Activated CD8-positive, alpha-beta memory T cell treated with anti-CD3 and anti-CD28 coated beads for 36 hours (primary cell): ENCODE results near the gene UTF1. TPM values are rescaled to one million over a fixed set of nuclear protein-coding genes. Genes with fewer than 3 reads are reported as not detected.
"Not testable (repeated sequence)": the region's sequence is repeated elsewhere in the genome, so short reads cannot be mapped to it uniquely, and the experiment has no call there.

Source experiments
- CTCF ChIA-PET: fragments of 350-600 bp; sonication (Branson Sonifier 250); formaldehyde crosslinking; loops from one replicate; lab custom pipeline; 2021; ENCODE audit warnings: antibody characterized with exemption; lab: Charles Lee
- POLR2A ChIA-PET: fragments of 350-600 bp; sonication (Branson Sonifier 250); formaldehyde crosslinking; loops from one replicate; lab custom pipeline; 2021; ENCODE audit warnings: antibody characterized with exemption; lab: Charles Lee
- total RNA-seq, 2 experiments: library from RNA; stranded (reverse); gene quantifications; one replicate each; pipeline ENCODE4 v1.2.3, GENCODE V29; 2021

Gene UTF1
- total RNA-seq, 2 experiments from 2014 or later = not detected

- CTCF ChIA-PET = no interaction called here
- POLR2A ChIA-PET = no interaction called here
These were observed 24.6 kb downstream of the UTF1 start for GRCh38 chr10:133254421-133255120.

DNA sequence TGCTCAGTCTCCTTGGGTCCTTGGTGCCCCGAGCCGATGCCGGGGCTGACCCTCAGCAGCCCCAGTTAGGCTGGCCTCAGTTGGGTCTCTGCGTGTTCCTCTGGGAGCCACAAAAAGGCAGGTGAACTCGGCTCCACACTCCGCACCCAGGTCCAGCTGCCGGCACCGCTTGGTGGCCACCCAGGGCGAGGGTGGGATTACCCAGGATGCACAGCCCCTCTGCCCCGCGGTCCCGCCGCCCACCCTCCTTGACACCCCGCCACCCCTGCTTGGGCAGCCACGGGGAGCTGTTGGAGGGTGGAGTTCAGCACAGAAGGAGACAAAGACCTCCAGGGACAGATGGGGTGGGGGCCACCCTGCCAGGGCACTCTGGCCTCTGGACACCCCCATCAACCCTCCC, 25.3 kb downstream of the UTF1 start:
- ChIA-PET POLR2A (no interaction called here), CTCF (no interaction called here)

DNA sequence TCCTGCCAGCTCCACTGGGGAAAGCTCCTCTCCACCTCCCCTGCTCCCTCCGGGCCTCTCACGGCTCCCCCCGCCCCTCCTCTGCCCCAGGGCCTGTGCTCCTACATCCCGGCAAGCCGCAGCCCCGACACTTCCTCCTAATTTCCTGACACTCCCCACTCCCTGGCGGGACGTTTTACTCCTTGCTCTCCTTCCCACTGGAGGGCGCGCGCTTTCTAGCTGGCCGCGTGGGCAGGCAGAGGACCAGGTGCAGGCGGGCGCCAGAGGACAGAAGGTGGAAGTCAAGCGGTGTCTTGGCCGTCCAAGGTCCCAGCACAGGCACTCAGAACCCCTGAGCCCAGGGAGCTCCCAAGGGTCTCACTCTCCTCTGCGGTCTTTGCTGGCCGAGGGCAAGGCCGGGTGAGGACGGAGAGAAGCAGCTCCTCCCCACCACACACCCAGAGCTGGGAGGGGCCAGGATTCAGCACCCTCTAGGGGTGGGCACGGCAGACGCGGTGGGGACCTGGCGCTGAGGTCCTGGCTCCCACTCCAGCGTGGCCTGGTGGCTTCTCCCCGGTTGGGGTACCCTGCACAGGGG, 27.6 kb downstream of the UTF1 start:
- ChIA-PET CTCF (interaction anchor here (0.7 to 4.2 kb wide), 7 partner anchors 15 to 143 kb away, joined by 3 to 25 read pairs (median 4); no protein-coding TSS in a partner anchor), POLR2A (interaction anchor here (0.6 to 8.4 kb wide), 2 partner anchors 17 to 18 kb away, joined by 5 to 111 read pairs; partner anchors contain the start of gene ADAM8)

GRCh38 chr10:133258066-133258817, 28.2 kb downstream of the UTF1 start:
- CTCF ChIA-PET = interaction anchor here (1.1 to 4.2 kb wide), 5 partner anchors 16 to 49 kb away, joined by 3 to 25 read pairs (median 4); no protein-coding TSS in a partner anchor
- POLR2A ChIA-PET = interaction anchor here (8.4 kb wide), 1 partner anchor 17 kb away, joined by 111 read pairs; the partner anchor contains the start of gene ADAM8

DNA sequence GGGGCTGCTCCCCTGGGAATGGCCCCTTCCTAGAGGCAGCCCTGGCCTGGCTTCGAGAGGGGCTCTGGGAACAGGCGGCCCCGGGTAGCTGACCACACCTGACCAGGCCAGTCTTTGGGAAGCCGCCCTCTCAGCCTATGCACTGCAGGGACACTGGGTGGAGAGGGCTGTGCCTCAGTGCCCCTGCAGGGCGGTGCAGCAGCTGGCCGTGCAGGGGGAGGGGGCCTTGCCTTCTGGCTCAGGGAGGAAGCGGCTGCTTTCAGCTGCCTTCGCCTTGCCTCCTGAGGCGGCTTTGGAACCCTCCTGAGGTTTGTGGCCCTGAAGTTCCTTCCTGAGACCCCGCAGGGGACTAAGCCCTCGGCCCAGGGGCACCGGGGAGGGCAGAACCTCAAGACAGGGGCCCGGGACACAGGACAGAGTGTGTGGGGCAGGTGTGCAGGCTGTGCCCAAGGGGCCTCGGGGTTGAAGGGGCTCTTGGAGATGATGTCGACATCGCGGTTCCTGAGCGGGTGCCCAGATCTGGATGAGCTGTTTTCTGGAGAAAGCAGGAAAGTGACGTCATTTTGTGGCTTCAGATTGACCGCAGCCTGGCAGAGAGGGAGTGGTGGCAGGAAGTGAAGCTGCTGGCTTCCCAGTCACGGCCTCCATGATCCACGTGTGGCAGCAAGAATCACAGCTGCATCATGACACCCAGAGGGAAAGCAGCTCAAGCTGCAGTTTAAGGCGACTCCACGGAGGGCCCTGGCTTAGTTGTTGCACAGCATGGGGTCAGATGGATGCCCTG, 29.0 kb downstream of the UTF1 start:
- ChIA-PET POLR2A (interaction anchor here (0.7 to 8.4 kb wide), 3 partner anchors 16 to 131 kb away, joined by 3 to 111 read pairs (median 3); partner anchors contain the start of genes ADAM8 and FUOM), CTCF (interaction anchor here (0.8 to 4.2 kb wide), 5 partner anchors 17 to 48 kb away, joined by 3 to 25 read pairs (median 4); no protein-coding TSS in a partner anchor)

DNA sequence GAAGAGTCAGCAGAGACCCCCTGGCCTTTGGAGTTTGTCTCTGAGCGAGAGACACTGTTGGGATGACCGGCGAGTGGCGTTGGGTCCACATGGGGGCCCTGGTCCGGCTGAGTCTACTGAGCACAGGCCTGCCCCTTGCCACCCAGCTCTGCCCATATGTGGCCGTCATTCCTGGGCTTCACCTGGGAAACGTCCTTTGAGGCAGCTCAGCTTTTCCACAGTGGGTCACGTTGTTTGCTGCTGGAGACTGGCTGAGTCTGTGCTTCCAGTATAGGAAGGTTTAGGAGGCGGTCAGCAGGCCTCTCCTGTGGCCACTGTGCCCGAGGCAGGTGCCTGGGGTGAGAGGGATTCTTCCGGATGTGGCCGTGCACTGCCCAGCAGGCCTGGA, 29.6 kb downstream of the UTF1 start:
- POLR2A ChIA-PET = interaction anchor here (0.8 to 8.4 kb wide), 2 partner anchors 16 to 98 kb away, joined by 3 to 111 read pairs; partner anchors contain the start of genes ADAM8 and FUOM
- CTCF ChIA-PET = interaction anchor here (4.2 kb wide), 1 partner anchor 16 kb away, joined by 25 read pairs; no protein-coding TSS in a partner anchor

- ChIA-PET CTCF (interaction anchor here (0.6 to 1.0 kb wide), 3 partner anchors 8 to 14 kb away, joined by 3 to 4 read pairs (median 3); no protein-coding TSS in a partner anchor), POLR2A (interaction anchor here (0.6 to 8.4 kb wide), 3 partner anchors 14 to 64 kb away, joined by 3 to 111 read pairs (median 3); partner anchors contain the start of gene ADAM8)
These were observed 31.1 kb downstream of the UTF1 start for GRCh38 chr10:133260895-133261725.

DNA sequence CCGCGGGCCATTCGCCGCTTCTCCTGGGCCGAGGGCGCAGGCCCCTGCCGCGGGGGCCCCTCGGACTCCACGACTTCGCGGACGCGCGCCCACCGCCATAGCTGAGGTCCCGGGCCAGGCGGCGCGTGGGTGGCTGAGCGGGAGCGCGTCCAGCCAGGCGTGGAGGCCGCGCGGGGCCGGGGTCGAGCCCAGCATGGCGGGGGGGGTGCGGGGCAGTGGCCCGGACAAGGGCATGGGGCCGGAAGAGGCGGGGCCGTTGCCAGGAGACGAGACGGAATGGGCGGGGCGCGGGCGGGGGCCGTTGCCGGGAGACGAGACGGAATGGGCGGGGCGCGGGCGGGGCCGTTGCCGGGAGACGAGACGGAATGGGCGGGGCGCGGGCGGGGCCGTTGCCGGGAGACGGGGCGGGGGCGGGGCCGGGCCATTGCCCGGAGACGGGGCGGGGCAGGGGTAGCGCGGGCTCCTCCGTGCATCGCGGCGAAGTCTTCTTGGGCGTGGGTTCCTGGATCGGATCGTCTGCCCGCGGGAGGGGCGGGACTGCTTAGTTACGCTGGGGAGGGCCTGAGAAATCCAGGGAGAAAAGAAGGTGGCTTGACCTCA, 31.8 kb downstream of the UTF1 start:
- POLR2A ChIA-PET = interaction anchor here (0.6 to 8.4 kb wide), 3 partner anchors 13 to 63 kb away, joined by 3 to 111 read pairs (median 3); partner anchors contain the start of gene ADAM8
- CTCF ChIA-PET = interaction anchor here (1.0 kb wide), 2 partner anchors 13 to 15 kb away, joined by 3 to 4 read pairs; no protein-coding TSS in a partner anchor

DNA sequence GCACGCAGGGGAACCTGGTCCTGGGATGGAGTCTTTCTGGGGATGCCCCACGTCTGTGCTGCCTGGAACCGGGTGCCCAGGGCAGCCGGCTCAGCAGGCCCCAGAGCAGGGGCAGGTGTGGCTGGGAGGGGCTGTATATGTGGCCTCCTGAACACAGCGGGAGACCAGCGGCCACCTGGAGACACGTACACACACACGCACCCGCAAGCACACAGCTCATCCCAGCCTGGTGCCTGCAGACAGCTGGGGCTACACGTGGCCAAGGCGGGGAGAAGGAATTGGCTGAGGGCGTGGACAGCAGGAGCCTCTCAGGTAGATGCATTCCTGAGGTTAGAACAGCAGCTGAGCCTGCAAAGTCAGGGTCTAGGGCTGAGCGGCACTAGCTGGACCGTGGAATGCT, 32.7 kb downstream of the UTF1 start:
- ChIA-PET POLR2A (interaction anchor here (1.0 to 8.4 kb wide), 2 partner anchors 13 to 45 kb away, joined by 3 to 111 read pairs; partner anchors contain the start of gene ADAM8), CTCF (interaction anchor here (2.7 kb wide), 1 partner anchor 13 kb away, joined by 11 read pairs; the partner anchor contains the start of gene ADAM8)

- ChIA-PET CTCF (interaction anchor here (2.7 kb wide), 1 partner anchor 12 kb away, joined by 11 read pairs; the partner anchor contains the start of gene ADAM8), POLR2A (interaction anchor here (8.4 kb wide), 1 partner anchor 12 kb away, joined by 111 read pairs; the partner anchor contains the start of gene ADAM8)
These were observed 33.7 kb downstream of the UTF1 start for GRCh38 chr10:133263674-133264073.

DNA sequence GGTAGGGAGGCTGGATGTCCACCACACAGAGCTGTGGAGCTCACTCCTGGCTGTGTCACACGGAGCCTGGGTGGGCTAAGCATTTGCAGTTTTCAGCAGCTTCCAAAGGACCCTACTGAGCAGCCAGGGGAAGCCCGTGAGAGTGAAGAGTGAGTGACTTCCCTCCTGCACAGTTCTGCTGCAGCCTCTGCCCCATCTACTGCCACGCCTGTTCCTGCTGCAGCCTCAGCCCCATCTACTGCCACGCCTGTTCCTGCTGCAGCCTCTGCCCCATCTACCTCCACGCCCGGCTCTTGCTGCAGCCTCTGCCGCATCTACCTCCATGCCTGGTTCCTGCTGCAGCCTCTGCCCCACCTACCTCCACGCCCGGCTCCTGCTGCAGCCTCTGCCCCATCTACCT, 34.4 kb downstream of the UTF1 start:
- POLR2A ChIA-PET = interaction anchor here (8.4 kb wide), 1 partner anchor 11 kb away, joined by 111 read pairs; the partner anchor contains the start of gene ADAM8
- CTCF ChIA-PET = interaction anchor here (2.7 kb wide), 1 partner anchor 12 kb away, joined by 11 read pairs; the partner anchor contains the start of gene ADAM8

DNA sequence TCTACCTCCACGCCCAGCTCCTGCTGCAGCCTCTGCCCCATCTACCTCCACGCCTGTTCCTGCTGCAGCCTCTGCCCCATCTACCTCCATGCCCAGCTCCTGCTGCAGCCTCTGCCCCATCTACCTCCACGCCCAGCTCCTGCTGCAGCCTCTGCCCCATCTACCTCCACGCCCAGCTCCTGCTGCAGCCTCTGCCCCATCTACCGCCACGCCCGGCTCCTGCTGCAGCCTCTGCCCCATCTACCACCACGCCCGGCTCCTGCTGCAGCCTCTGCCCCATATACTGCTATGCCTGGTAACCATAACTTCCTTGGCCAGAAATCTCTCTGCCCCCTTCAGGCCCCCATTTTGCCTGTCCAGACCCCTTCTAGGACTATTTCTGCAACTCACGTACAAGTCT, 35.0 kb downstream of the UTF1 start:
- POLR2A ChIA-PET = interaction anchor here (8.4 kb wide), 1 partner anchor 10 kb away, joined by 111 read pairs; the partner anchor contains the start of gene ADAM8
- CTCF ChIA-PET = not testable (repeated sequence)

- ChIA-PET CTCF (interaction anchor here (1.0 kb wide), 1 partner anchor 9 kb away, joined by 3 read pairs; no protein-coding TSS in a partner anchor), POLR2A (no interaction called here)
These were observed 36.2 kb downstream of the UTF1 start for GRCh38 chr10:133266056-133266795.

DNA sequence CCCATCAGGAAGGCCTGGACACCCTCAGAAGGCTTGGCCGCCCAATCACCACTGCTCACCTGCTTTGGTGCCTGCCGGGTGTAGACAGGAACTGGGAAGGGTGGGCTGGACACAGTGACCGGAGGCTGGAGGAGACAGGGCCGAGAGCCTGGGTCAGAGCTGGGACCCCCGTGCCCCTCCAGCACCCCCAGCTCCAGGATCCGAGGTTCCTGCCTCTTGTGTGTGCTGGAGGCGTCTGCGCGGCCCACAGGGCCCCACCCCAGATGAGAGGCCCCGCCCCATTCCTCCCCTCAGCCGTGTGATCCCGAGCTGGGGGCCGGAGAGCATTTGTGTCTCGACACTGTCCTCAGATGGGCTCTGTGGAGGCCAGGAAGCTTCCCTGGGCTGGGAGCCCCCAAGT, 37.3 kb downstream of the UTF1 start:
- POLR2A ChIA-PET = interaction anchor here (0.9 kb wide), 1 partner anchor 156 kb away, joined by 3 read pairs; no protein-coding TSS in a partner anchor
- CTCF ChIA-PET = interaction anchor here (1.0 kb wide), 1 partner anchor 8 kb away, joined by 3 read pairs; no protein-coding TSS in a partner anchor

GRCh38 chr10:133267829-133268228, 37.8 kb downstream of the UTF1 start:
- CTCF ChIA-PET = interaction anchor here (1.3 kb wide), 1 partner anchor 40 kb away, joined by 3 read pairs; no protein-coding TSS in a partner anchor
- POLR2A ChIA-PET = interaction anchor here (0.9 kb wide), 1 partner anchor 155 kb away, joined by 3 read pairs; no protein-coding TSS in a partner anchor
